HG02798 (cell line): Measurements from ENCODE around the gene DAD1.

ENCODE experiments used
- ATAC-seq: cut with Tn5 transposase; IDR thresholded peaks from one replicate; pipeline ENCODE4 v1.9.1; 2021; ENCODE audit warnings: mild to moderate bottlenecking; ENCODE audit not compliant: unreplicated experiment, poor library complexity

DAD1 gene

DNA sequence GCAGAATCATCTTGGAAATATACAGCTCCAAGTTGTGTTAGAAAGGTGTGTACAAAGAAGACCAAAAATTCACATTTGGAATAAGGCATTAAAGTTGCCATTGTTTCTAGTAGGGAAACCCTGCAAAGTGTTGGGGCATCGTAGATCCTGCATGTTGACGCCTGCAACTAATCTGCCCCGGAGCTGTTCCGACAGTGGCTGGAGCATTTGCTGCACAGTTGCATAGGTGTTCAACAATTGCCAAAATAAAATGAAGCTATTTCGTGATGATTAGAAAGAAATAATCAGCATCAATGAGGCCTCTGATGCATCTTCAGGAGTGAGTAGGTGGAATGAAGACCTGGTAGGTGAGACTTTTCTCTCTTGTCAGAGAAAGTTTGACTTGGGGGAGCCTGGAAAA lies 47.3 kb downstream of the DAD1 start:
- ATAC-seq, result no peak

DNA sequence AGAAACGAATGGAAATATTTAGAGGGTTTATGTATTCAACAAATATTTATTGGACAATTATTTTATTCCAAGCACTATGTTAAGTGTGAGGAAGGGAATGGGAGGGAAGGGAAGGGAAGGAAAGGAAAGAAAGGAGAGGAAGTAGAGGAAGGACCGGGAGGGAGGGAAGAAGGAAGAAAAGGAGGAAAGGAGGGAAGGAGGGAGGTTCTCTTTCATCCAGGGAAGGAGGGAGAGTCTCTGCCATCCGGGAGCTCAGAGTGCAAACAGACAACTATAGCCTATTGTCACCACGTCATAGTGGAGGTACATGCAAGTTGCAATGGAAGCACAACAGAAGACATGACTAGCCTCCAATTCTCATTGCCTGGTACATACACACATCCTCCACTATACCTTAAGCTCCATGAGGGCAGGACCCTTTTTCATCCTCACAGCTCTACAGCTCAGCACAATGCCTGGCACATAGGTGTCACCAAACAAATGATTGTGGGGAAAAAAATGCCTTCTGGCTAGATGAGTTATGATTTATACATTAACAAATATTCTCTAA lies 48.1 kb downstream of the DAD1 start:
- no peak for ATAC-seq

GRCh38 chr14:22540293-22540692 lies 48.7 kb downstream of the DAD1 start:
- ATAC-seq, result no peak

- no peak for ATAC-seq
These were observed 49.2 kb downstream of the DAD1 start for GRCh38 chr14:22539831-22540230.

GRCh38 chr14:22538671-22539228 lies 50.3 kb downstream of the DAD1 start:
- ATAC-seq, result no peak

DNA sequence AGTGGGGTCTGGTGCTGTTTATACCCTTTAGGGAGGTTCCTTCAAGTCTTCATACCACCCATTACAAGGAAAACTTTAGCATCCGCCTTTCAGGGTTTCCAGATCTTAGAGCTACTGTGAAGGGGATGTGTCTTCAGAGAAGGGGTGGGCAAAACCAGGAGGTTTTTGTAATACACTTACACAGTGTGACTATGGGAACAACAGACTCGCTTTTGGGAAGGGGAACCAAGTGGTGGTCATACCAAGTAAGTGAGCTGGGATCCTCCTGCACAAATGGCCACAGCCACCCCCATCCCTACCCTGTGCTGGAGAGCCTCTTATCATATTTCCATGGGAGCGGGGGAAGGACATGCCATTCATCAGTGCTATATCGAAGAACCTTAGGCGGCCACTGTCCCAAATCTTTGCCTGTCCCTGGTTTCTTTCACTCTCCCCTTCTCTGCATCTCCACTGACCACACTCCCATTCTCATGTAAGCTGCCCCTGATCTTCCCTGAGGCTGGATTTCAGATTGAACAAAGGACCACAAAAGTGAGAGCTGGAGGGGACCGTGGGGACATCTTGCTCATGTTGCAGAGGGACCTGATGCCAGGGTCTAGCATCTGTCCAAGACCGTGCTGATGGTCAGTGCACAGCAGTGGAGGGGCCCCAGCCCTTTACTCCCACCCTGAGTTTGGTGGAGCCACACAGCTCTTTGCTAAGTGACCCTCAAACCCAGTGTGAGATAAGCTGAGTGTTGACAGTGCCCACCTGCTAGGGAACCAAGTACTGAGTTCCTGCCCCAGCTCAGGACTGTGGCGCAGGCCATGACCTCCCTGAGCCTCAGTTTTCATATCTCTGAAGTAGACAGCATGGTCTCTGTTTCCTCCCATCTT lies 51.4 kb downstream of the DAD1 start:
- ATAC-seq, result no peak

DNA sequence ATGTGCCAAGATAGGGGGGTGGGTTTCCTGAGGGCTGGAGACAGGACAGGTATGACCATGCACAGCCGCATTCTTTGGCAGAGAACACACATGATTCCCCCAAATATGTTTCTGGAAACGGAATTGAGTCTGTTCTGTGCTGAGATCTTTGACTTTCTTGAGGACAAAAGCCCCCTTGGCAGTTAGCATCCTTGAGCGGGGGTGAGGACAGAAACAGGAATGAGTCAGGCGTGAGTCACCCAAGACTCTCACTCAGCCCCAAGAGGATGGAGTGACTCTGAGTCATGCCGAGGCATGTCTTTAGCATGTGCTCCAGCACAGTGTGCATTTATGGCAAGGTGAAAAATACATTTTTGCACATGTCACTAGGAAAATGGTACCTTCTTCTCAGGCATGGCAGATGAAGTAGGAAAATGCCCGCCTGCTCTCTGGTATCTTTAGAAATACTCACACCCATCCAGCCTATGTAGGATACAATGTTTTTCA lies 52.1 kb downstream of the DAD1 start:
- ATAC-seq, result peak; percentile 84

- ATAC-seq, result no peak
These were observed 53.1 kb downstream of the DAD1 start for GRCh38 chr14:22535916-22536315.

DNA sequence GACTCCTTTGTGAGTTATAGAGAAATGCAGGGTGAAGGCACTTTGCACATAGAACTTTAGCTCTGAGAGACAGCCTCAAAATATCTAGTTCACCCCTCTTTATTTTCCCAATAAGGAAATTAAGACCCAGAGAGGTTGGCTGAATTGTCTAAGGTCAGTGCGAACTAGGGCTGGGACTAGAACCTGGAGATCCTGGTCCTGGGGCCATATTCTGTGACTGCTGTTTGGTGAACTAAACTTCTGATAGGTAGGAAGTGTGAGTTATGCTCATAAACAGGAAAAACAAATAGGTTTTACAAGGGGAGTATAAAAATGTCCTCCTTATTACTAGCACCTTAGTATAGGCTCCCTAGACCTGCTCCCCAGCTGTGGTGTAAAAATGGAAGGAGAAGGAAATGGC lies 53.9 kb downstream of the DAD1 start:
- ATAC-seq, result no peak

DNA sequence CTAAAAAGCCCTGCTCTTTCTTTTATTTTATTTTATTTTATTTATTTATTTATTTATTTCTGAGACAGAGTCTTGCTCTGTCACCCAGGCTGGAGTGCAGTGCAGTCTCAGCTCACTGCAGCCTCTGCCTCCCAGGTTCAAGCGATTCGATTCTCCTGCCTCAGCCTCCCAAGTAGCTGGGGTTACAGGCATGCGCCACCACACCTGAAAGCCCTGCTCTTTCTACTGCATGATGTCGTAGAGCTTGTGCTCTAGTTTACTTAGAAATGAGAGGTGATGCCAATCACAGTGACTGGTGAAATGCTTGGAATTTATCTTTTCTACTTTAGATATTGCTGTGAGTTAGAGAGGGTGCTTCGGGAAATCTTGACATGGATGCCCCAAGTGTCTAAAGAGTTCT lies 54.5 kb downstream of the DAD1 start:
- no peak for ATAC-seq

DNA sequence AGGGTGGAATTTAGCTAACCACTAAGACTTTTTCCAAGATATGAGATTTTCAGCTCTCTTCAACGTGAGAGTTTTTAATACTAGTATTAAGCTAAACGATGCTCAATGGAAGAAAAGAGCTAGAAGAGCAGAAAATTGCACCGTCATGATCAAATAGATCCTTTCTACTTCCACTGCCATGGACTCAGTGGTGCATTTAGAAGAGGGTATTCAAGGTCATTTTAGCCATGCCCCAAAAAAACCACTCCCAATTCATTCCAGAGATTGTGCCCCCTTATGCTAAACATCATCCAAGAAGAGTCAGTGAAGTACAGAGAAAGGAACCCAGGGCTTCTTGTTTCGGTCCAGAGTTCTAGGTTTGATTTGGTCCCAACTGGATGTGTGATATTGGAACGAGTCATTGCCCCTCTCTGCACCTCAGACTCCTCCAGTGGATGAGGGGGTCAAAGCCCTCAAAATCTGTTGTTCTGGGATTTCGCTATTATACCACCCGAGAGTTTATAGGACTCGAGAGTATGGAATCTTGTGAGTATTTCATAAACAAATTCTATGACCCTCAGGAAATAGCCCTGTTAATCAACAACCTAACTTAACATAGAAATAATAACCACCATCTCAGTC lies 55.2 kb downstream of the DAD1 start:
- ATAC-seq, result no peak

- ATAC-seq, result no peak
These were observed 55.8 kb downstream of the DAD1 start for GRCh38 chr14:22533057-22533704.

- ATAC-seq, result no peak
These were observed 56.5 kb downstream of the DAD1 start for GRCh38 chr14:22532345-22533056.

DNA sequence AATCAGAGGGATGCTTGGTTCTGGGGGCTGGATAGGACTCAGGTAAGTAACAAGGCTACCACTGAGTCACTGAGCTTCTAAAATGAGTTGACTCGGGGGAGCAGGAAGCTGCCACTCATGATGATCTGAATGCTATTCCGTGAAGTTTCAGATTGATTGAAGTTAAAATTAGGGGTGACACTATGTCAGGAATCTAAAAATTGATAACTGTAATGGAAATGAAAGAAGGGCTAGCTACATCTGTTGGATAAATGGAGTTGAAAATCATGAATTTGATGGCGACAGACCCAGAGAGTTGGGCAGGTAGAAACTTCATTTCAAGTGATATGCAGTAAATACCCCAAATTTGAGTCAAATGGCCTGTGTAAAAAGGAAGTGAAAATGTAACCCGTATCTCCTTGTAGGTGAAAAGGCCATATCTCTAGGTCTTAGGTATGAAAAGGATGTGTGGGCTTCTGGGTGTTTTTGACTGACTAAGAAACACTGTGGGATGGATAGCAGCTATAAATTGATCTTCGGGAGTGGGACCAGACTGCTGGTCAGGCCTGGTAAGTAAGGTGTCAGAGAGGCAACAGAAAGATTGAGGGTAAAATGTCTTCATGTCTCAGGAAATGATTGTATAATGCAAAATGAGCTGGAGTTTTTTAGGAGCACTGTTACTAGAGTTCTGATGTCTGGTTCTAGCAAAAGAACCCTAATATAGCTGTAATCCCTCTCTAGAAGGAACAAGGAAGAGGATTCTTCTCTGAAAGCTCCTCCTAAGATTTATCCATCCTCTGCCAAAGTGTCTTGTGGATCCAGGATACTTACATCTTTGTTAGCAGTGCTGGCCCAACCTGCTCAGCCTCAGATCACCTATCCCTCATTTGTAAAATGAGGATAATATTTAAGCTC lies 57.3 kb downstream of the DAD1 start:
- peak; percentile 80 for ATAC-seq

DNA sequence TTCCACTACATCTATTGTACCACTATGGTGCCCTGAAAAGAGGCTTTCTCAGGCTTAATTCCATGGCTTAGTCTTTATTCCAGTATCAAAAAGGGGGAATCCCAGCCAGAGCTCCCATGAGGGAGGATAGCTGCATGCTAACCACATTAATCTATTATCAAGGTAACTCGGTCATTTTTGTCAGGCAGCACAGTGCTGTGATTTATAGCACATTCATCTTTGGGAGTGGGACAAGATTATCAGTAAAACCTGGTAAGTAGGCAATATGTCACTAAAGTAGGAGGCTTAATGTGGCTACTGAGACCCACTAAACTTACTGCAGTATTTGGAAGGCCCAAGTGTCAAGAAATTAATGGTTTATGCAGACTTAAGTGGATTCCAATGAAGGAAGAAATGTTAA lies 58.9 kb downstream of the DAD1 start:
- ATAC-seq, result no peak

GRCh38 chr14:22526744-22527143 lies 62.3 kb downstream of the DAD1 start:
- no peak for ATAC-seq

DNA sequence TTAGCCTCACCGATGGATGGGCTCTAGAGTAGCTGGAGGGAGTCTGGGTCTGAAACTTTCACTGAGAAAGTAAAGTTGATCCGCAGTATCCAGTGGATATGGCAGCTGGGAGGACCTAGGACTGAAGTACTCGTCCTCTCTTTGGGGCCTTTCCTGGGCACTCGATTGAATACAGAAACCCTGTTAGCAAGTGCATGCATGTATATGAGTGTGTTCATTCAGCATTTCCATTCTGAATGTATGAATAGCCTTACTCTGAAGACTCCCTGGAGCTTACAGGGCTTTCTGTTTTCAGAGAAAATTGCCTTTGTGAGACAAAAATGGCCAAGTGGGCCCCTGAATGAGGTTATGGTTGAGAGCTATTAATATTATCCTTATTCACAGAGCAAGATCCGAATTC lies 62.8 kb downstream of the DAD1 start:
- no peak for ATAC-seq

GRCh38 chr14:22524784-22525161 lies 64.3 kb downstream of the DAD1 start:
- ATAC-seq, result no peak

- no peak for ATAC-seq
These were observed 64.8 kb downstream of the DAD1 start for GRCh38 chr14:22524115-22524783.
